A549 (cell line): ENCODE results near the gene BCORL1.

ENCODE experiments used
- CHD4 ChIP-seq: fragments of 200-600 bp; sonication (generic); IDR thresholded peaks from 2 replicates; pipeline ENCODE4 v1.6.1; 2016; ENCODE audit warnings: antibody characterized with exemption, mild to moderate bottlenecking, borderline replicate concordance
- EP300 ChIP-seq, 2 experiments: fragments of >200 bp; sonication (Bioruptor Twin); formaldehyde crosslinking; IDR thresholded peaks; 2 replicates in 1 of 2; 3 replicates in 1 of 2; pipeline ENCODE4 v1.6.1; 2016 to 2017
- JUNB ChIP-seq: fragments of >200 bp; sonication (Bioruptor Twin); formaldehyde crosslinking; IDR thresholded peaks from 2 replicates; pipeline ENCODE4 v1.6.1; 2016
- PBX3 ChIP-seq: IDR thresholded peaks from 2 replicates; pipeline ENCODE4 v1.6.1; 2012
- POLR2A ChIP-seq: IDR thresholded peaks from 2 replicates; pipeline ENCODE4 v1.6.1; 2012; ENCODE audit warnings: mild to moderate bottlenecking, low read length
- TF ChIP-seq, protein P1 (sequence below): fragments of >200 bp; sonication (Bioruptor Twin); formaldehyde crosslinking; IDR thresholded peaks from 3 replicates; pipeline ENCODE4 v1.5.1; 2016

DNA sequence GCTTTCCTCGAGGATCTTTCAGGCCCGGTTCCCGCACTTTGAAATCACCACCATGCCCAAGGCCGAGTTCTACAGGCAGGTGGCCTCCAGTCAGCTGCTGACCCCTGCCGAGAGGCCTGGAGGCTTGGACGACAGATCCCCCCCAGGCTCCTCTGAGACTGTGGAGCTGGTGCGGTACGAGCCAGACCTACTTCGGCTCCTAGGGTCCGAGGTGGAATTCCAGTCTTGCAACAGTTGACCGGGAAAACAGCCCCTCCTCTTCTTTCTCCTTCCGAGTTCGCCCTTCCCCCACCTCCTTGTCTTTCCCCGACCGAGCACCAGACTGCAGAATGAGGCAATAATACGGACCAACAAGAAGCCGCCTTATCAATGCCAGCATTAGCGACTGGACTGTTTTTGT, 73.5 kb downstream of the BCORL1 start:
- TF ChIP-seq, protein P1, sequence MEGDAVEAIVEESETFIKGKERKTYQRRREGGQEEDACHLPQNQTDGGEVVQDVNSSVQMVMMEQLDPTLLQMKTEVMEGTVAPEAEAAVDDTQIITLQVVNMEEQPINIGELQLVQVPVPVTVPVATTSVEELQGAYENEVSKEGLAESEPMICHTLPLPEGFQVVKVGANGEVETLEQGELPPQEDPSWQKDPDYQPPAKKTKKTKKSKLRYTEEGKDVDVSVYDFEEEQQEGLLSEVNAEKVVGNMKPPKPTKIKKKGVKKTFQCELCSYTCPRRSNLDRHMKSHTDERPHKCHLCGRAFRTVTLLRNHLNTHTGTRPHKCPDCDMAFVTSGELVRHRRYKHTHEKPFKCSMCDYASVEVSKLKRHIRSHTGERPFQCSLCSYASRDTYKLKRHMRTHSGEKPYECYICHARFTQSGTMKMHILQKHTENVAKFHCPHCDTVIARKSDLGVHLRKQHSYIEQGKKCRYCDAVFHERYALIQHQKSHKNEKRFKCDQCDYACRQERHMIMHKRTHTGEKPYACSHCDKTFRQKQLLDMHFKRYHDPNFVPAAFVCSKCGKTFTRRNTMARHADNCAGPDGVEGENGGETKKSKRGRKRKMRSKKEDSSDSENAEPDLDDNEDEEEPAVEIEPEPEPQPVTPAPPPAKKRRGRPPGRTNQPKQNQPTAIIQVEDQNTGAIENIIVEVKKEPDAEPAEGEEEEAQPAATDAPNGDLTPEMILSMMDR = no peak
- TF ChIP-seq PBX3 (no peak), EP300 (IDR thresholded peaks at IDR 0.05) (no peak), POLR2A (no peak), JUNB (no peak), CHD4 (no peak)
